ENCODE results near the gene RB1. TPM values are rescaled to one million over a fixed set of nuclear protein-coding genes. Genes with fewer than 3 reads are reported as not detected.

The RB1 gene
- total RNA-seq, 2 experiments from 2014 or later, result 33.5 to 84.4 TPM

- no peaks in the 10 kb centered on the region for H3K4me1 ChIP-seq (ENCODE audit: insufficient read depth, low read length, poor library complexity, severe bottlenecking)
- no peak for DNase-seq (ENCODE audit: low spot score)
- POLR2A ChIA-PET, result no interaction called here
- no peaks in the 10 kb centered on the region for H3K79me2 ChIP-seq (ENCODE audit: insufficient read depth, low read depth, low read length)
- no peak overlapping the region for H3K4me3 ChIP-seq (ENCODE audit: low read depth, low read length, poor library complexity, severe bottlenecking)
- H4K20me1 ChIP-seq (ENCODE audit: insufficient read depth, low read length), result no peaks in the 10 kb centered on the region
- TF ChIP-seq CTCF (conservative IDR thresholded peaks at IDR 0.05; ENCODE audit: low read length) (no peak), EZH2phosphoT487 (IDR thresholded peaks at IDR 0.05; ENCODE audit: borderline replicate concordance, low read depth, low read length) (no peak)
- no TSS peak for BruUV-seq (replicated peaks)
- CTCF ChIA-PET (ENCODE audit: unreplicated experiment), result no interaction called here
- no peak overlapping the region for H2AFZ ChIP-seq (ENCODE audit: low read length)
- H3K27ac ChIP-seq (ENCODE audit: low read depth, low read length, poor library complexity, severe bottlenecking), result no peak overlapping the region
- intact Hi-C loops (cut with micrococcal nuclease; ENCODE audit: unreplicated experiment), result no loop called here
- no peaks in the 10 kb centered on the region; the same call in 1 of the 2 replicates for H3K9me3 ChIP-seq (ENCODE audit: low read length)
- H3K9me2 ChIP-seq (ENCODE audit: insufficient read depth, low read length), result no peaks in the 10 kb centered on the region
- H3K36me3 ChIP-seq (ENCODE audit: insufficient read depth, low read length), result peaks cover 58% of the 10 kb centered on the region
- H3K4me2 ChIP-seq (ENCODE audit: low read length), result no peak overlapping the region
Observed at GRCh38 chr13:48411147-48411794, 107.7 kb downstream of the RB1 start.

GRCh38 chr13:48411841-48412531, 108.4 kb downstream of the RB1 start:
- peaks cover 58% of the 10 kb centered on the region for H3K36me3 ChIP-seq (ENCODE audit: insufficient read depth, low read length)
- H3K4me1 ChIP-seq (ENCODE audit: insufficient read depth, low read length, poor library complexity, severe bottlenecking), result no peaks in the 10 kb centered on the region
- no peak overlapping the region for H3K4me3 ChIP-seq (ENCODE audit: low read depth, low read length, poor library complexity, severe bottlenecking)
- H3K79me2 ChIP-seq (ENCODE audit: insufficient read depth, low read depth, low read length), result no peaks in the 10 kb centered on the region
- POLR2A ChIA-PET, result interaction anchor here (0.9 kb wide), 1 partner anchor 83 kb away, joined by 3 read pairs; no protein-coding TSS in a partner anchor
- H3K9me3 ChIP-seq (ENCODE audit: low read length), result no peaks in the 10 kb centered on the region; the same call in 1 of the 2 replicates
- no peak overlapping the region for H3K4me2 ChIP-seq (ENCODE audit: low read length)
- no peaks in the 10 kb centered on the region for H4K20me1 ChIP-seq (ENCODE audit: insufficient read depth, low read length)
- no peak overlapping the region for H3K27ac ChIP-seq (ENCODE audit: low read depth, low read length, poor library complexity, severe bottlenecking)
- CTCF ChIA-PET (ENCODE audit: unreplicated experiment), result no interaction called here
- H2AFZ ChIP-seq (ENCODE audit: low read length), result no peak overlapping the region
- no peak for DNase-seq (ENCODE audit: low spot score)
- no peaks in the 10 kb centered on the region for H3K9me2 ChIP-seq (ENCODE audit: insufficient read depth, low read length)
- no TSS peak for BruUV-seq (replicated peaks)
- intact Hi-C loops (cut with micrococcal nuclease; ENCODE audit: unreplicated experiment), result no loop called here
- no peak for TF ChIP-seq CTCF (conservative IDR thresholded peaks at IDR 0.05; ENCODE audit: low read length)
- TF ChIP-seq EZH2phosphoT487 (IDR thresholded peaks at IDR 0.05; ENCODE audit: borderline replicate concordance, low read depth, low read length), result no peak

- H3K27ac ChIP-seq (ENCODE audit: low read depth, low read length, poor library complexity, severe bottlenecking), result no peak within 1 kb of the TSS
- POLR2A ChIA-PET, result interaction anchor here (0.7 to 1.9 kb wide), 5 partner anchors 15 to 725 kb away, joined by 3 to 5 read pairs (median 3); no protein-coding TSS in a partner anchor
- intact Hi-C loops (cut with micrococcal nuclease; ENCODE audit: unreplicated experiment), result no loop called here
- no peaks in the 10 kb centered on the region for H4K20me1 ChIP-seq (ENCODE audit: insufficient read depth, low read length)
- H3K9me2 ChIP-seq (ENCODE audit: insufficient read depth, low read length), result no peaks in the 10 kb centered on the region
- H3K36me3 ChIP-seq (ENCODE audit: insufficient read depth, low read length), result peaks cover 57% of the 10 kb centered on the region
- H3K9me3 ChIP-seq (ENCODE audit: low read length), result no peaks in the 10 kb centered on the region; the same call in 1 of the 2 replicates
- H2AFZ ChIP-seq (ENCODE audit: low read length), result no peak within 1 kb of the TSS
- TF ChIP-seq EZH2phosphoT487 (IDR thresholded peaks at IDR 0.05; ENCODE audit: borderline replicate concordance, low read depth, low read length) (no peak), CTCF (conservative IDR thresholded peaks at IDR 0.05; ENCODE audit: low read length) (no peak)
- H3K79me2 ChIP-seq (ENCODE audit: insufficient read depth, low read depth, low read length), result no peaks in the 10 kb centered on the region
- CTCF ChIA-PET (ENCODE audit: unreplicated experiment), result no interaction called here
- H3K4me2 ChIP-seq (ENCODE audit: low read length), result no peak within 1 kb of the TSS
- BruUV-seq (replicated peaks), result no TSS peak
- H3K4me3 ChIP-seq (ENCODE audit: low read depth, low read length, poor library complexity, severe bottlenecking), result no peak within 1 kb of the TSS
- H3K4me1 ChIP-seq (ENCODE audit: insufficient read depth, low read length, poor library complexity, severe bottlenecking), result no peaks in the 10 kb centered on the region
- no peak for DNase-seq (ENCODE audit: low spot score)
Observed at GRCh38 chr13:48412881-48413351, 109.4 kb downstream of the RB1 start, which contains the start of gene LPAR6. Gene LPAR6 (minus strand): TSS chr13:48413113. CDS start chr13:48412423, 690 bp downstream.

Data from OCI-LY7 (cell line).